Measurements from ENCODE around the gene NRXN2.

DNA sequence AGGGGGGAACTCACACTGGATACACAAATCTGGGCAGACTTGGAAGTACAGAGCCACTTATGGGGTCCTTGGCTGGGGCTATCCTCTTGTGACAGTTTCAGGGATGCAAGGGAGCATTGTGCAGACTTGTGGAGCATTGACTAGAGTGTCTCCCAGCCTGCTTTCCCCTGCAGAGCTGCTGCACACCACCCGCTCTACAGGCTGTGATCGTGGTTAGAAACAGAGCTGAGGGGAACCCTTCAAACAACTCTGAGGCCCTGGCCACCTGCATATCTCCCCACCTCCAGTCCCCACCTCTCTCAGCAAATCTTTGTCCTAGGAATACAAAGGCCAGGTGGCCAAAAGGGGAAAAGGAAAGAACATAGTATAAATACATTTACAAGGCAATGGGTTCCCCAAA is 64.7 kb downstream of the NRXN2 start:
- TF ChIP-seq, protein P1, sequence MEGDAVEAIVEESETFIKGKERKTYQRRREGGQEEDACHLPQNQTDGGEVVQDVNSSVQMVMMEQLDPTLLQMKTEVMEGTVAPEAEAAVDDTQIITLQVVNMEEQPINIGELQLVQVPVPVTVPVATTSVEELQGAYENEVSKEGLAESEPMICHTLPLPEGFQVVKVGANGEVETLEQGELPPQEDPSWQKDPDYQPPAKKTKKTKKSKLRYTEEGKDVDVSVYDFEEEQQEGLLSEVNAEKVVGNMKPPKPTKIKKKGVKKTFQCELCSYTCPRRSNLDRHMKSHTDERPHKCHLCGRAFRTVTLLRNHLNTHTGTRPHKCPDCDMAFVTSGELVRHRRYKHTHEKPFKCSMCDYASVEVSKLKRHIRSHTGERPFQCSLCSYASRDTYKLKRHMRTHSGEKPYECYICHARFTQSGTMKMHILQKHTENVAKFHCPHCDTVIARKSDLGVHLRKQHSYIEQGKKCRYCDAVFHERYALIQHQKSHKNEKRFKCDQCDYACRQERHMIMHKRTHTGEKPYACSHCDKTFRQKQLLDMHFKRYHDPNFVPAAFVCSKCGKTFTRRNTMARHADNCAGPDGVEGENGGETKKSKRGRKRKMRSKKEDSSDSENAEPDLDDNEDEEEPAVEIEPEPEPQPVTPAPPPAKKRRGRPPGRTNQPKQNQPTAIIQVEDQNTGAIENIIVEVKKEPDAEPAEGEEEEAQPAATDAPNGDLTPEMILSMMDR (IDR thresholded peaks at IDR 0.05): no peak
- TF ChIP-seq, protein P2, sequence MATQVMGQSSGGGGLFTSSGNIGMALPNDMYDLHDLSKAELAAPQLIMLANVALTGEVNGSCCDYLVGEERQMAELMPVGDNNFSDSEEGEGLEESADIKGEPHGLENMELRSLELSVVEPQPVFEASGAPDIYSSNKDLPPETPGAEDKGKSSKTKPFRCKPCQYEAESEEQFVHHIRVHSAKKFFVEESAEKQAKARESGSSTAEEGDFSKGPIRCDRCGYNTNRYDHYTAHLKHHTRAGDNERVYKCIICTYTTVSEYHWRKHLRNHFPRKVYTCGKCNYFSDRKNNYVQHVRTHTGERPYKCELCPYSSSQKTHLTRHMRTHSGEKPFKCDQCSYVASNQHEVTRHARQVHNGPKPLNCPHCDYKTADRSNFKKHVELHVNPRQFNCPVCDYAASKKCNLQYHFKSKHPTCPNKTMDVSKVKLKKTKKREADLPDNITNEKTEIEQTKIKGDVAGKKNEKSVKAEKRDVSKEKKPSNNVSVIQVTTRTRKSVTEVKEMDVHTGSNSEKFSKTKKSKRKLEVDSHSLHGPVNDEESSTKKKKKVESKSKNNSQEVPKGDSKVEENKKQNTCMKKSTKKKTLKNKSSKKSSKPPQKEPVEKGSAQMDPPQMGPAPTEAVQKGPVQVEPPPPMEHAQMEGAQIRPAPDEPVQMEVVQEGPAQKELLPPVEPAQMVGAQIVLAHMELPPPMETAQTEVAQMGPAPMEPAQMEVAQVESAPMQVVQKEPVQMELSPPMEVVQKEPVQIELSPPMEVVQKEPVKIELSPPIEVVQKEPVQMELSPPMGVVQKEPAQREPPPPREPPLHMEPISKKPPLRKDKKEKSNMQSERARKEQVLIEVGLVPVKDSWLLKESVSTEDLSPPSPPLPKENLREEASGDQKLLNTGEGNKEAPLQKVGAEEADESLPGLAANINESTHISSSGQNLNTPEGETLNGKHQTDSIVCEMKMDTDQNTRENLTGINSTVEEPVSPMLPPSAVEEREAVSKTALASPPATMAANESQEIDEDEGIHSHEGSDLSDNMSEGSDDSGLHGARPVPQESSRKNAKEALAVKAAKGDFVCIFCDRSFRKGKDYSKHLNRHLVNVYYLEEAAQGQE (IDR thresholded peaks at IDR 0.05; ENCODE audit: insufficient read depth in 1 of 2, low read depth in 2 of 2, low read length in 1 of 2): no peak
- TF ChIP-seq POLR2AphosphoS5 (IDR thresholded peaks at IDR 0.05; ENCODE audit: low read depth, low read length) (no peak), SIN3A (IDR thresholded peaks at IDR 0.05; ENCODE audit: borderline replicate concordance, insufficient read depth, low read depth, low read length) (no peak), TCF7L2 (IDR thresholded peaks at IDR 0.05; ENCODE audit: low read depth, low read length) (no peak)
